ENCODE data around the gene MYO16. TPM values are rescaled to one million over a fixed set of nuclear protein-coding genes. Genes with fewer than 3 reads are reported as not detected.

The MYO16 gene
- total RNA-seq, 1 donor from 2014 or later: not detected

GRCh38 chr13:108940121-108940520 is 310.7 kb downstream of the MYO16 start:
- H3K36me3 Mint-ChIP-seq (ENCODE audit: low read depth): no peaks in the 10 kb centered on the region
- H3K4me1 Mint-ChIP-seq: no peaks in the 10 kb centered on the region
- peaks cover 8% of the 10 kb centered on the region for H3K27me3 Mint-ChIP-seq
- H3K27ac Mint-ChIP-seq: no peak overlapping the region
- intact Hi-C loops (cut with micrococcal nuclease): no loop called here
- H3K4me3 Mint-ChIP-seq: no peak overlapping the region
- H3K9me3 Mint-ChIP-seq: no peaks in the 10 kb centered on the region
- DNase-seq: no peak

- H3K27me3 Mint-ChIP-seq: peaks cover 3% of the 10 kb centered on the region
- H3K27ac Mint-ChIP-seq: no peak overlapping the region
- no peak for DNase-seq
- intact Hi-C loops (cut with micrococcal nuclease): no loop called here
- H3K9me3 Mint-ChIP-seq: no peaks in the 10 kb centered on the region
- no peaks in the 10 kb centered on the region for H3K4me1 Mint-ChIP-seq
- H3K36me3 Mint-ChIP-seq (ENCODE audit: low read depth): no peaks in the 10 kb centered on the region
- H3K4me3 Mint-ChIP-seq: no peak overlapping the region
Measured at GRCh38 chr13:108943842-108944241, 314.4 kb downstream of the MYO16 start.

GRCh38 chr13:108944760-108945159 is 315.3 kb downstream of the MYO16 start:
- Mint-ChIP-seq H3K4me1 (no peaks in the 10 kb centered on the region), H3K27me3 (peaks cover 3% of the 10 kb centered on the region), H3K36me3 (ENCODE audit: low read depth) (no peaks in the 10 kb centered on the region), H3K9me3 (no peaks in the 10 kb centered on the region), H3K4me3 (no peak overlapping the region), H3K27ac (no peak overlapping the region)
- intact Hi-C loops (cut with micrococcal nuclease): no loop called here
- DNase-seq: no peak

- no peak for DNase-seq
- no peak overlapping the region for H3K27ac Mint-ChIP-seq
- no peaks in the 10 kb centered on the region for H3K36me3 Mint-ChIP-seq (ENCODE audit: low read depth)
- H3K9me3 Mint-ChIP-seq: no peaks in the 10 kb centered on the region
- no peaks in the 10 kb centered on the region for H3K4me1 Mint-ChIP-seq
- no peak overlapping the region for H3K4me3 Mint-ChIP-seq
- intact Hi-C loops (cut with micrococcal nuclease): no loop called here
- peaks cover 3% of the 10 kb centered on the region for H3K27me3 Mint-ChIP-seq
Measured at GRCh38 chr13:108947551-108948030, 318.2 kb downstream of the MYO16 start.

GRCh38 chr13:108948251-108948671 is 318.9 kb downstream of the MYO16 start:
- intact Hi-C loops (cut with micrococcal nuclease): no loop called here
- H3K36me3 Mint-ChIP-seq (ENCODE audit: low read depth): no peaks in the 10 kb centered on the region
- no peak for DNase-seq
- H3K4me1 Mint-ChIP-seq: no peaks in the 10 kb centered on the region
- H3K27me3 Mint-ChIP-seq: peaks cover 3% of the 10 kb centered on the region
- H3K4me3 Mint-ChIP-seq: no peak overlapping the region
- H3K27ac Mint-ChIP-seq: no peak overlapping the region
- no peaks in the 10 kb centered on the region for H3K9me3 Mint-ChIP-seq

- no peaks in the 10 kb centered on the region for H3K36me3 Mint-ChIP-seq (ENCODE audit: low read depth)
- peaks cover 3% of the 10 kb centered on the region for H3K27me3 Mint-ChIP-seq
- H3K4me1 Mint-ChIP-seq: no peaks in the 10 kb centered on the region
- no peak overlapping the region for H3K27ac Mint-ChIP-seq
- intact Hi-C loops (cut with micrococcal nuclease): no loop called here
- no peaks in the 10 kb centered on the region for H3K9me3 Mint-ChIP-seq
- no peak for DNase-seq
- H3K4me3 Mint-ChIP-seq: no peak overlapping the region
Measured at GRCh38 chr13:108950333-108951010, 321.1 kb downstream of the MYO16 start.

- Mint-ChIP-seq H3K27ac (no peak overlapping the region), H3K36me3 (ENCODE audit: low read depth) (no peaks in the 10 kb centered on the region), H3K9me3 (no peaks in the 10 kb centered on the region), H3K27me3 (no peaks in the 10 kb centered on the region), H3K4me3 (no peak overlapping the region), H3K4me1 (no peaks in the 10 kb centered on the region)
- DNase-seq: no peak
- intact Hi-C loops (cut with micrococcal nuclease): no loop called here
Measured at GRCh38 chr13:108955741-108956140, 326.3 kb downstream of the MYO16 start.

GRCh38 chr13:108957369-108958012 is 328.1 kb downstream of the MYO16 start:
- no peak overlapping the region for H3K4me3 Mint-ChIP-seq
- H3K9me3 Mint-ChIP-seq: no peaks in the 10 kb centered on the region
- peaks cover 2% of the 10 kb centered on the region for H3K4me1 Mint-ChIP-seq
- no peak overlapping the region for H3K27ac Mint-ChIP-seq
- H3K27me3 Mint-ChIP-seq: peaks cover 1% of the 10 kb centered on the region
- no peak for DNase-seq
- intact Hi-C loops (cut with micrococcal nuclease): no loop called here
- no peaks in the 10 kb centered on the region for H3K36me3 Mint-ChIP-seq (ENCODE audit: low read depth)

- Mint-ChIP-seq H3K27me3 (peaks cover 2% of the 10 kb centered on the region), H3K4me1 (peaks cover 2% of the 10 kb centered on the region)
- intact Hi-C loops (cut with micrococcal nuclease): no loop called here
Measured at GRCh38 chr13:108958013-108958376, 328.6 kb downstream of the MYO16 start.

GRCh38 chr13:108959234-108959633 is 329.8 kb downstream of the MYO16 start:
- intact Hi-C loops (cut with micrococcal nuclease): no loop called here
- no peak for DNase-seq
- Mint-ChIP-seq H3K4me1 (peaks cover 2% of the 10 kb centered on the region), H3K9me3 (no peaks in the 10 kb centered on the region), H3K27me3 (peaks cover 2% of the 10 kb centered on the region), H3K36me3 (ENCODE audit: low read depth) (no peaks in the 10 kb centered on the region), H3K4me3 (no peak overlapping the region), H3K27ac (no peak overlapping the region)

More at GRCh38 chr13:108958013-108958376, 328.6 kb downstream of the MYO16 start:
- no peaks in the 10 kb centered on the region for H3K9me3 Mint-ChIP-seq
- H3K27ac Mint-ChIP-seq: no peak overlapping the region
- H3K4me3 Mint-ChIP-seq: no peak overlapping the region
- no peak for DNase-seq
- H3K36me3 Mint-ChIP-seq (ENCODE audit: low read depth): no peaks in the 10 kb centered on the region

GRCh38 chr13:108960006-108960405 is 330.6 kb downstream of the MYO16 start:
- intact Hi-C loops (cut with micrococcal nuclease): loop anchor here (2.0 to 5.0 kb wide), 2 partner anchors 831 to 1452 kb away; no protein-coding TSS in a partner anchor
- Mint-ChIP-seq H3K36me3 (ENCODE audit: low read depth) (no peaks in the 10 kb centered on the region), H3K27me3 (peaks cover 2% of the 10 kb centered on the region), H3K9me3 (no peaks in the 10 kb centered on the region), H3K4me3 (no peak overlapping the region), H3K4me1 (peaks cover 2% of the 10 kb centered on the region), H3K27ac (no peak overlapping the region)
- DNase-seq: no peak

- Mint-ChIP-seq H3K27me3 (peaks cover 2% of the 10 kb centered on the region), H3K9me3 (no peaks in the 10 kb centered on the region), H3K36me3 (ENCODE audit: low read depth) (no peaks in the 10 kb centered on the region), H3K4me3 (no peak overlapping the region), H3K4me1 (peaks cover 2% of the 10 kb centered on the region), H3K27ac (no peak overlapping the region)
- intact Hi-C loops (cut with micrococcal nuclease): loop anchor here (1.0 to 5.0 kb wide), 4 partner anchors 46 to 1451 kb away; no protein-coding TSS in a partner anchor
- peak; percentile 74 for DNase-seq
Measured at GRCh38 chr13:108961542-108962125, 332.2 kb downstream of the MYO16 start.

GRCh38 chr13:108962654-108963053 is 333.2 kb downstream of the MYO16 start:
- Mint-ChIP-seq H3K27ac (no peak overlapping the region), H3K4me1 (peaks cover 2% of the 10 kb centered on the region), H3K9me3 (no peaks in the 10 kb centered on the region), H3K4me3 (no peak overlapping the region), H3K36me3 (ENCODE audit: low read depth) (no peaks in the 10 kb centered on the region), H3K27me3 (peaks cover 2% of the 10 kb centered on the region)
- intact Hi-C loops (cut with micrococcal nuclease): loop anchor here (5.0 kb wide), 1 partner anchor 1450 kb away; no protein-coding TSS in a partner anchor
- no peak for DNase-seq

- Mint-ChIP-seq H3K4me3 (no peak overlapping the region), H3K27me3 (peaks cover 2% of the 10 kb centered on the region), H3K9me3 (no peaks in the 10 kb centered on the region), H3K27ac (no peak overlapping the region), H3K36me3 (ENCODE audit: low read depth) (no peaks in the 10 kb centered on the region), H3K4me1 (peaks cover 2% of the 10 kb centered on the region)
- intact Hi-C loops (cut with micrococcal nuclease): loop anchor here (5.0 kb wide), 1 partner anchor 1449 kb away; no protein-coding TSS in a partner anchor
- DNase-seq: no peak
Measured at GRCh38 chr13:108963276-108963810, 333.9 kb downstream of the MYO16 start.

Measured in activated CD4-positive, alpha-beta T cell treated with anti-CD3 and anti-CD28 coated beads, Interleukin-2, amount 10 ng/mL, durations not matched to agents 24 days and 14 days (primary cell).